GM12874 (cell line): Measurements from ENCODE around the gene PRR3.

Experiments used
- CTCF ChIP-seq: IDR thresholded peaks from 2 replicates; pipeline ENCODE4 v1.5.1; 2011; ENCODE audit warnings: low read depth, mild to moderate bottlenecking, control low read depth, low read length, moderate library complexity; ENCODE audit not compliant: insufficient read depth

The PRR3 gene

DNA sequence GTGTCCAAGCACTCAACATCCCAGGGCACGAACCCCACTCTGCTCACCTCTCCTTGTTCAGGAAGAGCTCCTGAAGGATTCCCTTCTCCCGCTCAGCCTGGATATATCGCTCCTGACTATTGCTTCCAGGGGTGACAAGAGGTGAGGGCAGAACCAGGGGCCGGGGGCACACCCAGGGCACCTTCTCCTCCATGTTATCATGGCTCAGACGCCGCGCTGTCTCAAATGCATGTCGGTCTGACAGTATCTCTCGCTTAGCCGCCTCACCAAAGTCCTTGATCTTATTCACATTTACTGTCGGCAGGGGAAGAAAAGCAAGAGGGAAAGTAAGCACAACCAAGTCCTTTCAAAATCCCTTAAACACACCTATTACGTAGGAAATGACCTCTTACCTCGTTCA, 46.9 kb downstream of the PRR3 start:
- TF ChIP-seq CTCF: no peak

- TF ChIP-seq CTCF: no peak
These were observed 53.0 kb downstream of the PRR3 start for GRCh38 chr6:30610065-30610464.

GRCh38 chr6:30611150-30611855, 54.2 kb downstream of the PRR3 start:
- no peak for TF ChIP-seq CTCF

GRCh38 chr6:30611856-30612194, 54.7 kb downstream of the PRR3 start:
- TF ChIP-seq CTCF: no peak

DNA sequence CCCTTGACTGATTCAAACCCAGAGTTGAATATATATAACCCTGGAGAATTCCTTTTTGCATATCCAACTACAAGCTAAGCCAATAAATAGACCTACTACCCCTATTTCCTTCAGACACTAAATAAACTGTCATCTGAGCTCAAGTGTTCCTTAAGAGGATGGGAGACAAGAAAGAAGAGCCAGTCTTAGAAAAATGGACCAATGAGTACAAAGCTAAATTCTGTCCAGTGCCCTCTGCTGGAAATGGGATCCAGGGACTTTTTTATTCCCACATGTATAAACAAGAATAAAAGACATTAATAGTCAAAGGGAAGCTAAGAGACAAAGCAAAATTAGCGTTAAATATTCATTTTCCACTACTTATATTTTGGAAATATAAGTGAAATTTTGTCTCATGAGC, 55.1 kb downstream of the PRR3 start:
- TF ChIP-seq CTCF: no peak

DNA sequence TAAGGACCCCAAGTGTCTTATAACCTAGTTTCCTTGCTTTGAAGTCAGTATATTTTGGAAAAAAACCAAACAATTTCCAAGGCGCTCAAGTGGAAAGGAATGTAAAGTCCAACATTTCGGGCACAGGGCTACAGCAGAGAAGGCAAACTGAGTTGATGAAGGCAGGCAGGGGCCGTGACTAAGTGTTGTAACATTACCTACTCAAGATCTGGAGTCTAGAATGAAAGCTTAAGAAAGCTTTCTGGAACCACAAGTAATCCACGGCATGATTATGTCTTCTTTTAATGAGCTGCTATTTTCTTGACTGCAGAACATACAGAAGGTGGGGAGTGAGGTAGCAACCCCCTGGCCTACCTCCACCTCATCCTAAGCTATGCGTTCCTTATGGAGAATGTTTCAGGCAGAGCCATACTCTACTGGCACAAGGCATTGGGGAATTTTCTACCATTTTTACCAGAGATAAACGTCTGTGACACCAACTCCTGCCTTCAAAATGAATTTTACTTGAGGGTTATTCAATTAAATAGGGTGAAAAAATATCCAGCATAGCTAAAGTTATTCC, 55.7 kb downstream of the PRR3 start:
- TF ChIP-seq CTCF: no peak
